Karpas-422 (cell line): Measurements from ENCODE around the gene GABBR1. TPM values are rescaled to one million over a fixed set of nuclear protein-coding genes. Genes with fewer than 3 reads are reported as not detected.
A peak's percentile ranks its signal among the peaks of the same experiment; 100 is the strongest.

Source experiments
- DNase-seq: peaks from one replicate; pipeline ENCODE4 v3.0.0-alpha.2; 2015
- H2AFZ ChIP-seq: fragments of 200-600 bp; sonication (generic); 2 replicates; pipeline ENCODE4 v1.6.1; 2014; ENCODE audit warnings: antibody characterized with exemption, low read length, mixed read lengths
- H3K27ac ChIP-seq: fragments of 200-600 bp; sonication (generic); 2 replicates; pipeline ENCODE4 v1.5.1; 2014; ENCODE audit warnings: mild to moderate bottlenecking, low read length, moderate library complexity
- H3K27me3 ChIP-seq: fragments of 200-600 bp; sonication (generic); 2 replicates; pipeline ENCODE4 v1.6.1; 2014; ENCODE audit warnings: low read length, mixed read lengths
- H3K36me3 ChIP-seq: fragments of 200-600 bp; sonication (generic); 2 replicates; pipeline ENCODE4 v1.6.1; 2014; ENCODE audit warnings: low read length, mixed read lengths; ENCODE audit not compliant: insufficient read depth
- H3K4me1 ChIP-seq: fragments of 200-600 bp; sonication (generic); 2 replicates; pipeline ENCODE4 v1.6.1; 2014; ENCODE audit warnings: mild to moderate bottlenecking, low read length, mixed read lengths
- H3K4me2 ChIP-seq: fragments of 200-600 bp; sonication (generic); 2 replicates; pipeline ENCODE4 v1.6.1; 2014; ENCODE audit warnings: low read length, low read depth, mild to moderate bottlenecking; ENCODE audit not compliant: poor library complexity, severe bottlenecking
- H3K4me3 ChIP-seq: fragments of 200-600 bp; sonication (generic); 2 replicates; pipeline ENCODE4 v1.5.1; 2014; ENCODE audit warnings: mild to moderate bottlenecking, antibody characterized with exemption, low read length, mixed read lengths
- H3K79me2 ChIP-seq: fragments of 200-600 bp; sonication (generic); 2 replicates; pipeline ENCODE4 v1.6.1; 2014; ENCODE audit warnings: mild to moderate bottlenecking, low read length, mixed read lengths
- H3K9ac ChIP-seq: fragments of 200-600 bp; sonication (generic); 2 replicates; pipeline ENCODE4 v1.6.0; 2014; ENCODE audit warnings: low read length
- H3K9me2 ChIP-seq: fragments of 200-600 bp; sonication (generic), shearing (Covaris generic); replicated peaks from 2 replicates; pipeline ENCODE4 v1.6.0; 2014; ENCODE audit warnings: mild to moderate bottlenecking, low read length, moderate library complexity; ENCODE audit not compliant: insufficient read depth
- H3K9me3 ChIP-seq: fragments of 300-700, 200-600 bp; sonication (generic); 2 replicates; pipeline ENCODE4 v1.6.1; 2014; ENCODE audit warnings: low read length, mixed read lengths
- H4K20me1 ChIP-seq: fragments of 200-600 bp; sonication (generic); 2 replicates; pipeline ENCODE4 v1.6.1; 2014; ENCODE audit warnings: mild to moderate bottlenecking, antibody characterized with exemption, low read length, low read depth; ENCODE audit not compliant: insufficient read depth
- total RNA-seq: library from RNA; depleted of rRNA; stranded (reverse); fragments of >200 nt; shearing (Covaris generic); gene quantifications from 2 replicates; pipeline ENCODE4 v1.2.3, GENCODE V29; 2014; ENCODE audit warnings: low replicate concordance

The GABBR1 gene
- total RNA-seq, 1 experiment from 2014 or later = 10.5 TPM

DNA sequence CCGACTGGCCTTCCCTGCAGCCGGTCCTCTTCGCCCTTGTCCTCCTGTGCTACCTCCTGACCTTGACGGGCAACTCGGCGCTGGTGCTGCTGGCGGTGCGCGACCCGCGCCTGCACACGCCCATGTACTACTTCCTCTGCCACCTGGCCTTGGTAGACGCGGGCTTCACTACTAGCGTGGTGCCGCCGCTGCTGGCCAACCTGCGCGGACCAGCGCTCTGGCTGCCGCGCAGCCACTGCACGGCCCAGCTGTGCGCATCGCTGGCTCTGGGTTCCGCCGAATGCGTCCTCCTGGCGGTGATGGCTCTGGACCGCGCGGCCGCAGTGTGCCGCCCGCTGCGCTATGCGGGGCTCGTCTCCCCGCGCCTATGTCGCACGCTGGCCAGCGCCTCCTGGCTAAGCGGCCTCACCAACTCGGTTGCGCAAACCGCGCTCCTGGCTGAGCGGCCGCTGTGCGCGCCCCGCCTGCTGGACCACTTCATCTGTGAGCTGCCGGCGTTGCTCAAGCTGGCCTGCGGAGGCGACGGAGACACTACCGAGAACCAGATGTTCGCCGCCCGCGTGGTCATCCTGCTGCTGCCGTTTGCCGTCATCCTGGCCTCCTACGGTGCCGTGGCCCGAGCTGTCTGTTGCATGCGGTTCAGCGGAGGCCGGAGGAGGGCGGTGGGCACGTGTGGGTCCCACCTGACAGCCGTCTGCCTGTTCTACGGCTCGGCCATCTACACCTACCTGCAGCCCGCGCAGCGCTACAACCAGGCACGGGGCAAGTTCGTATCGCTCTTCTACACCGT lies 79.5 kb downstream of the GABBR1 start:
- no peak overlapping the region for H3K9ac ChIP-seq
- H3K79me2 ChIP-seq = no peaks in the 10 kb centered on the region
- H4K20me1 ChIP-seq = no peaks in the 10 kb centered on the region
- no peak for DNase-seq
- H3K27me3 ChIP-seq = no peaks in the 10 kb centered on the region
- H3K9me3 ChIP-seq = no peaks in the 10 kb centered on the region
- H3K9me2 ChIP-seq = no peaks in the 10 kb centered on the region
- H3K4me2 ChIP-seq = no peak overlapping the region
- no peak overlapping the region for H3K4me3 ChIP-seq
- no peak overlapping the region for H3K27ac ChIP-seq
- no peaks in the 10 kb centered on the region for H3K36me3 ChIP-seq
- no peak overlapping the region for H2AFZ ChIP-seq
- no peaks in the 10 kb centered on the region for H3K4me1 ChIP-seq

- no peak overlapping the region for H3K4me2 ChIP-seq
- no peaks in the 10 kb centered on the region for H3K9me3 ChIP-seq
- H3K4me3 ChIP-seq = no peak overlapping the region
- no peak overlapping the region for H3K27ac ChIP-seq
- H3K9ac ChIP-seq = no peak overlapping the region
- H3K9me2 ChIP-seq = no peaks in the 10 kb centered on the region
- no peaks in the 10 kb centered on the region for H3K79me2 ChIP-seq
- H3K27me3 ChIP-seq = no peaks in the 10 kb centered on the region
- H2AFZ ChIP-seq = no peak overlapping the region
- no peaks in the 10 kb centered on the region for H4K20me1 ChIP-seq
- DNase-seq = peak; percentile 89
- H3K4me1 ChIP-seq = no peaks in the 10 kb centered on the region
- H3K36me3 ChIP-seq = no peaks in the 10 kb centered on the region
Observed at GRCh38 chr6:29552512-29553051, 80.4 kb downstream of the GABBR1 start.

GRCh38 chr6:29547573-29547972 lies 85.4 kb downstream of the GABBR1 start:
- H3K9ac ChIP-seq = no peak overlapping the region
- DNase-seq = no peak
- no peaks in the 10 kb centered on the region for H3K27me3 ChIP-seq
- no peak overlapping the region for H3K27ac ChIP-seq
- no peak overlapping the region for H3K4me2 ChIP-seq
- no peaks in the 10 kb centered on the region for H3K79me2 ChIP-seq
- H3K36me3 ChIP-seq = no peaks in the 10 kb centered on the region
- H3K4me1 ChIP-seq = no peaks in the 10 kb centered on the region
- H2AFZ ChIP-seq = no peak overlapping the region
- no peak overlapping the region for H3K4me3 ChIP-seq
- H3K9me3 ChIP-seq = no peaks in the 10 kb centered on the region
- no peaks in the 10 kb centered on the region for H3K9me2 ChIP-seq
- no peaks in the 10 kb centered on the region for H4K20me1 ChIP-seq

GRCh38 chr6:29537714-29538403 lies 95.1 kb downstream of the GABBR1 start:
- no peak overlapping the region for H2AFZ ChIP-seq
- no peaks in the 10 kb centered on the region for H3K9me3 ChIP-seq
- no peaks in the 10 kb centered on the region for H3K36me3 ChIP-seq
- no peak overlapping the region for H3K4me2 ChIP-seq
- no peak overlapping the region for H3K4me3 ChIP-seq
- H3K4me1 ChIP-seq = no peaks in the 10 kb centered on the region
- H3K79me2 ChIP-seq = no peaks in the 10 kb centered on the region
- H3K27ac ChIP-seq = no peak overlapping the region
- no peak for DNase-seq
- H3K9ac ChIP-seq = no peak overlapping the region
- H3K9me2 ChIP-seq = no peaks in the 10 kb centered on the region
- no peaks in the 10 kb centered on the region for H3K27me3 ChIP-seq
- H4K20me1 ChIP-seq = no peaks in the 10 kb centered on the region

DNA sequence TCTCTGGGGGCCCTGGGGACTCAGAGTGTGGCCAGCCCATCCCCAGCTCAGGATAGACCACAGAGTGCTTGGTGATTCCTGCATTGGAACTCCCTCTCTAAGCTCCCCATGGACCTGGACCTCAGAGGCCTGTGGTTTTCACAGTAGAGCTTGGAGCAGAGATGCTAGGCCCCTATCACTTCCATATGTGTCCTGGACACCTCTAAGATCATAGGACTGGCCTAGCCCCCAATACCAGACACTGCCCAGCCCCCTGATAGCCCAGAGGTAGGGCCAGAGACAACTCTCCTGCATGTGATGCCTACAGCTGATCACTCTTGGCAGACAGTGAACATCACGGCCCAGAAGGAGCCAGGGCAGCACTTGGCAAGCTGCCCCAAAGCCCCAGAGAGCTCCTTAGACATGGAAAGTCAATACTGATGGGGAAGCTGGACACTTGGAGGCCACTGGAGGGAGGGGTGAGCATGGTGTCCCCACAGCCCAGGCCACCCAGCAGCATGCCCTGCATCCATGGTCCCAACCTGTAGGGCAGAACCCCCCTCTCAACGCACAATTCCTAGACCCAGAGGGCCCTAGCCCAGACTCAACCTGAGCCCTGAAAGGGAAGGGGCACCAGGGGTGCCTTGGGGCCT lies 100.5 kb downstream of the GABBR1 start:
- H3K79me2 ChIP-seq = no peaks in the 10 kb centered on the region
- H3K27ac ChIP-seq = no peak overlapping the region
- DNase-seq = no peak
- H2AFZ ChIP-seq = no peak overlapping the region
- H3K27me3 ChIP-seq = no peaks in the 10 kb centered on the region
- H4K20me1 ChIP-seq = no peaks in the 10 kb centered on the region
- H3K36me3 ChIP-seq = no peaks in the 10 kb centered on the region
- H3K9me3 ChIP-seq = no peaks in the 10 kb centered on the region
- H3K9me2 ChIP-seq = no peaks in the 10 kb centered on the region
- H3K9ac ChIP-seq = no peak overlapping the region
- no peak overlapping the region for H3K4me3 ChIP-seq
- no peak overlapping the region for H3K4me2 ChIP-seq
- no peaks in the 10 kb centered on the region for H3K4me1 ChIP-seq

GRCh38 chr6:29531668-29532067 lies 101.3 kb downstream of the GABBR1 start:
- DNase-seq = no peak
- no peaks in the 10 kb centered on the region for H3K9me3 ChIP-seq
- H2AFZ ChIP-seq = no peak overlapping the region
- no peak overlapping the region for H3K27ac ChIP-seq
- H3K36me3 ChIP-seq = no peaks in the 10 kb centered on the region
- H3K27me3 ChIP-seq = no peaks in the 10 kb centered on the region
- H3K4me2 ChIP-seq = no peak overlapping the region
- no peak overlapping the region for H3K9ac ChIP-seq
- H3K4me3 ChIP-seq = no peak overlapping the region
- H3K79me2 ChIP-seq = no peaks in the 10 kb centered on the region
- no peaks in the 10 kb centered on the region for H3K9me2 ChIP-seq
- H4K20me1 ChIP-seq = no peaks in the 10 kb centered on the region
- H3K4me1 ChIP-seq = no peaks in the 10 kb centered on the region

- Histone ChIP-seq H3K27ac (no peak overlapping the region), H3K4me2 (no peak overlapping the region), H4K20me1 (no peaks in the 10 kb centered on the region), H3K9me3 (no peaks in the 10 kb centered on the region), H2AFZ (no peak overlapping the region), H3K79me2 (no peaks in the 10 kb centered on the region), H3K36me3 (no peaks in the 10 kb centered on the region), H3K27me3 (no peaks in the 10 kb centered on the region), H3K9me2 (no peaks in the 10 kb centered on the region), H3K4me1 (no peaks in the 10 kb centered on the region), H3K9ac (no peak overlapping the region), H3K4me3 (no peak overlapping the region)
- DNase-seq = no peak
Observed at GRCh38 chr6:29530671-29531310, 102.2 kb downstream of the GABBR1 start.

DNA sequence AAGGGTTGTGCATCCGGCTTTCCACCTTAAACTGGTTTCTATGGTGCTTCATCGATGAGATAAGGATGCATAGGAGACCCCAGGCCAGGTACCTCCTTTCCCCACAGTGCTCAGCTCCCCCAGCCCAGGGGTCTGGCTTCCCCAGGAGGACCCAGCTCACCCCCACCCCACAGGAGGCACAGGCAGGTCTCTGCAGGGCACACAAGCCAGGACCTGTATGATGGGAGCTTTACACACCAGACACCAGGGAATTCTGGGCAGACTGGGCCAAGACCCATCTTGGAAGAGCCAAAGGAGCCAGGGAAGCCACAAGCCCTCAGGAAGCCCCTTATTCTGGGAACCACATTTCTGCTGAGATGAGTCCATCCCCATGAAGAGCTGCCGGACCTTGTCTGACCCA lies 103.0 kb downstream of the GABBR1 start:
- H3K4me3 ChIP-seq = no peak overlapping the region

More for the DNA sequence above, 103.0 kb downstream of the GABBR1 start:
- no peaks in the 10 kb centered on the region for H3K9me2 ChIP-seq
- no peaks in the 10 kb centered on the region for H3K4me1 ChIP-seq
- H3K27me3 ChIP-seq = no peaks in the 10 kb centered on the region
- H2AFZ ChIP-seq = no peak overlapping the region
- H3K4me2 ChIP-seq = no peak overlapping the region
- H3K27ac ChIP-seq = no peak overlapping the region
- H3K36me3 ChIP-seq = no peaks in the 10 kb centered on the region
- no peak overlapping the region for H3K9ac ChIP-seq
- H3K9me3 ChIP-seq = no peaks in the 10 kb centered on the region
- no peak for DNase-seq
- H3K79me2 ChIP-seq = no peaks in the 10 kb centered on the region
- H4K20me1 ChIP-seq = no peaks in the 10 kb centered on the region
